GM21423 (cell line): ENCODE measurements around the gene OVOL3.
A peak's percentile ranks its signal among the peaks of the same experiment; 100 is the strongest.
"Not testable (repeated sequence)": the region's sequence is repeated elsewhere in the genome, so short reads cannot be mapped to it uniquely, and the experiment has no call there.

Experiments
- ATAC-seq: cut with Tn5 transposase; IDR thresholded peaks from one replicate; pipeline ENCODE4 v1.9.1; 2021; ENCODE audit warnings: mild to moderate bottlenecking, moderate library complexity; ENCODE audit not compliant: unreplicated experiment

The OVOL3 gene

DNA sequence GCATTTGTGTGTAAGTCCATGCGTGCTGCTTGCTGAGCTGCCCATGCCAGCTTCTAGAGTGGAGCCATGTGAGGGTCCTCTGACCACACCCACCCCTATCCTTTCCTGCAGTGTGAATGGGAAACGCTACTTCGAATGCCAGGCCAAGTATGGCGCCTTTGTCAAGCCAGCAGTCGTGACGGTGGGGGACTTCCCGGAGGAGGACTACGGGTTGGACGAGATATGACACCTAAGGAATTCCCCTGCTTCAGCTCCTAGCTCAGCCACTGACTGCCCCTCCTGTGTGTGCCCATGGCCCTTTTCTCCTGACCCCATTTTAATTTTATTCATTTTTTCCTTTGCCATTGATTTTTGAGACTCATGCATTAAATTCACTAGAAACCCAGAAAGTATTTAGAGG, 14.6 kb downstream of the OVOL3 start:
- ATAC-seq: no peak

GRCh38 chr19:36128392-36128736, 17.4 kb downstream of the OVOL3 start:
- ATAC-seq: no peak

GRCh38 chr19:36131221-36131620, 20.3 kb downstream of the OVOL3 start:
- not testable (repeated sequence) for ATAC-seq

- not testable (repeated sequence) for ATAC-seq
Measured at GRCh38 chr19:36134867-36135266, 23.9 kb downstream of the OVOL3 start.

DNA sequence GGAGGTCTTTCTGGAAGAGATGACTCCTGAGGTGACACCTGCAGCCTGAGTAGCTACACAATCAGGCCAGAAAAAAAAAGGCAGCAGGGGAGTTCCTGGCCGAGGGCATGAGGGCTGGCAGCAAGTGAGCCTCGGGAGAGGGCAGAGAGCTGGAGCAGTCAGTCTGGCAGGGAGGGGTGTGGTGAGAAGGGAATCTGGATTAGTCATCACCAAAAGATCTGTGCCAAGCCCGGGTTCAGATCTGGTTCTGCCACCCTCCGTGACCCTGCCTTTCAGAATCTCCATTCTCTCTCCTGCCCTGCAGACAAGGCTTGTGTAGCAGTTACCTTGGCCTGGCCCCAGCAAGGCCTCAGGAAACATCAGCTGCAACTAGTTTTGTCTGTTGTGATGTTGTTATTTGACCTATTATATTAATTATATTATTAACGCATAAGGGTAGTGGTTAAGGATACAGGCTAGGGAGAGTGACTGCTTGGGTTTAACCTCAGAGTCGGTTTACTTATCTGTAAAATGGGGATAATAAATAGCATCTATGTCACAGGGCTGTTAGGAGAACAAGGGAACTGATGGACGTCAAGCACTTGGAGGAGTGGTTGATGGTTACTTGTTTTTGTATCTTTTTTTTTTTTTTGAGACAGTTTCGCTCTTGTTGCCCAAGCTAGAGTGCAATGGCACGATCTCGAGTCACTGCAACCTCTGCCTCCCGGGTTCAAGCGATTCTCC, 26.2 kb downstream of the OVOL3 start:
- ATAC-seq: no peak

DNA sequence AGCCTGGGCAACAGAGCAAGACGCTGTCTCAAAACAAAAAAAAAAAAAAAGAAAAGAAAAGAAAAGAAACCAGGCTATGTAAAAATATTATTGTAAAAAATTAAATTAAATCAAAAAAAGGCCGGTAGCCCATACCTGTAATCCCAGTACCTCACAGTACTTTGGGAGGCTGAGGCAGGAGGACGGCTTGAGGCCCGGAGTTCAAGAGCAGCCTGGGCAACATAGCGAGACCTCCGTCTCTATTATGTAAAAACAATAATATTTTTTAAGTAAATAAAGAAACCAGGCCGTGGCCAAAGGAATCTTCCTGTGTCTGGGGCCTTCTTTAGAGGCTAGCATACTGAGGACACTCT, 28.2 kb downstream of the OVOL3 start:
- ATAC-seq: no peak

GRCh38 chr19:36139473-36140303, 28.7 kb downstream of the OVOL3 start, which contains the start of gene CAPNS1:
Gene CAPNS1 (plus strand): TSS chr19:36140066. CDS start chr19:36141012, 946 bp downstream.
- peak; percentile 80 for ATAC-seq

- peak; percentile 12 for ATAC-seq
Measured at GRCh38 chr19:36140304-36141038, 29.5 kb downstream of the OVOL3 start.

- ATAC-seq: peak; percentile 47
Measured at GRCh38 chr19:36141039-36141927, 30.3 kb downstream of the OVOL3 start.

DNA sequence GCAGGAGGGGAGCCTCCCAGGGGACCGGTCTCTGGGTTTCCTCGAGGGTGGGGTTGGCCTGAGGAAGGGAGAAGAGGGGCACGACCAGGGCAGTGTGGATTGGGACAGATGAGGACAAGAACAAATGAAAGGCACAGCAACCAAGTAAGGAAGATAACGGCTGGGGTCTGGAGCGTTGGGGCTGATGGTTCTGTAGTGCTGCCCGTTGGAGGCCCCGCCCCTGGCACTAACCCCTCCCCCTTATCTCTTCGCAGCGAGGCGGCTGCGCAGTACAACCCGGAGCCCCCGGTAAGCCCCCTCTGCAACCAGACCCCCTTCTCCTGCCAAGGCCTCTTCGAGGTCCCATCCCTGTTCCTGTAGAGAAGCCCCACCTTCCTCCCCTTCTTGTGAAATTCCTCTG, 31.1 kb downstream of the OVOL3 start:
- ATAC-seq: no peak

DNA sequence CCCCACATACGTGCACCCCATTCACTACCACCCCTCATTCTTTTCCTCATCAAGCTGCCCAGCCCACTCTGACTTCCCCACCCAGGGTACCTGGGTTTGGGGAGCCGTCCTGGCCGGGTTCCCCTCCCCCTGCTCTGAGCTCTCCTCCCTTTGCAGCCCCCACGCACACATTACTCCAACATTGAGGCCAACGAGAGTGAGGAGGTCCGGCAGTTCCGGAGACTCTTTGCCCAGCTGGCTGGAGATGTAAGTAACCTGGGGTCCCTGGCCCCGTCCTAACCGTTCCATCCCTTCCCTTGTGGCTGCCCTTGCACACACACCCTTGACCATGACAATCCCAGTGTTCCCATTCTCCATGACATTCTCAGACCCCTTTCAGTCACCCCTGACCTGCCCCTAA, 31.6 kb downstream of the OVOL3 start:
- no peak for ATAC-seq

DNA sequence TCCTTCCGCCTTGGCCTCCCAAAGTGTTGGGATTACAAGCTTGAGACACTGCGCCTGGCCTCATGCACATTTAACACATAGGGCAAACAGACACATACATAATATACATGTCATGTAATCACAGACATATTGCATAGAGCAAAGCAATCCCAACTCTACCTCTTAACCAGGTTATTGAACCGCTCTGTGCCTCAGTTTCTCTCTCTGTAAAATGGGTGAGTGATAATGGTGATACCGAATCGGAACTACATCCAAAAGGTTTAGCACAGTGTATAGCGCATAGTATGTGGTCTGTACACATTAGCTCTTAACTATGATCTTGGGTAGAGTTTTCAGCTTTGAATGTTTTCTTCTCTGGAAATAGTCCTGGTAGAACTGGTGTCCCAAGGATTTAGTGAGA, 33.7 kb downstream of the OVOL3 start:
- ATAC-seq: no peak

GRCh38 chr19:36149673-36150406, 38.9 kb downstream of the OVOL3 start:
- no peak for ATAC-seq

GRCh38 chr19:36150586-36150985, 39.6 kb downstream of the OVOL3 start:
- no peak for ATAC-seq

DNA sequence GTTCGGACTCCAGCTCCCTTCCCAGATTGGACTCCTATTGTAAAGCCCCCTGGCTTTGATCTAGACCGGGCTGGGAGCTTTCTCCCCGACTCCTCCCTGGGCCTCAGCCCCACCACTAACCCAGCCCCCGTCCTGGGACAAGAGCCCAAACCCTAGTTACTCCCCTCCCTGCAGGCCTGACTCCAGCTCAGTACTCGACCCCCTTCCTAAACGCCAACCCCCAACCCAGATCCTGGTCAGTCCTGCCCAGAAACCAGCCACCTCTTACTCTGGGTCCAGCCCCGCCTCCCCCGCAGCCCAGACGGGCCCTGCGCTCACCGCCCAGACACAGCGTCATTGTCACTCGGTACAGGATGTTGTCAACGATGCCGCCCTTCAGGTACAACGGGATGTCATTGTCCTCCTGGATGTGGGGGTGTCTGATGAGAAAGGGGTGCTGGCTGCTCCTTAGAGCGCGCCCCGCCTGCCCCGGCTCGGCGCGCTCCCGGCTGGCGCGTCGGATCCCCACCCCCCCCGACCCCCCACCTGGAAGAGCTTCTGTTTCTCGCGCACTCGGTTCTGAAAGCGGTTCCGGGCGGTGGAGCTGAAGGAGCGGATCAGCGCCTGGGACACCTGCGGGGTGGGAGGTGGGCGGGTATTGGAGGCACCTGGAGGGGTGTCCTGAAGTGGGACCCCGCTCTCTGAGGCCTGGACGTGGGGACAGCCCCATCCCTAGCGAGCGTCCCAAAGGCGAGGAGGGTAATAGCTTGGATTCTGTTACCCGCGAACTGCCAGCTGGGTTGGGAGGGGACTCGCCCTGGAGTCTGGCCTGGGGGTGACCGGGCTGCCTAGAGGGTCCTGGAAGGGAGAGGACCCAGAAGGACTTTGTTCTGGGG, 40.4 kb downstream of the OVOL3 start:
- no peak for ATAC-seq

DNA sequence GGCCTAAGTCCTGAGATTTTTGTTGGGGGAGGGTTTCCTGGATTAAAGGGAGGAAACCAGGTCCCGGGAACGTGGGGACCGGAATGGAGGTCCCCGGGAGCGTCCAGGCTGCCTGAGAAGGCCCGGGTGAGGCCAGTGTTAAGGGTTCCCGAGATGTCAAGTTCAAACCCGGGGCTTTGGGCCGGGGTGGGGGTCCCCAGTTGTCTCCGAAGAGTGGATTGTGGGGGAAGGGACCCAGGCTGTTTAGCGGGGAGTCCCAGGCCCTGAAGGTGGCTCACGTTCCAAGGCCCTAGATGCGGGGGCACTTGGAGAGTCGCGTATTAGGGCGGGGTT, 41.0 kb downstream of the OVOL3 start:
- ATAC-seq: no peak

- ATAC-seq: no peak
Measured at GRCh38 chr19:36152352-36153091, 41.6 kb downstream of the OVOL3 start, which contains the start of gene COX7A1. Gene COX7A1 (minus strand): TSS chr19:36152447. CDS start chr19:36152407, 40 bp downstream.

DNA sequence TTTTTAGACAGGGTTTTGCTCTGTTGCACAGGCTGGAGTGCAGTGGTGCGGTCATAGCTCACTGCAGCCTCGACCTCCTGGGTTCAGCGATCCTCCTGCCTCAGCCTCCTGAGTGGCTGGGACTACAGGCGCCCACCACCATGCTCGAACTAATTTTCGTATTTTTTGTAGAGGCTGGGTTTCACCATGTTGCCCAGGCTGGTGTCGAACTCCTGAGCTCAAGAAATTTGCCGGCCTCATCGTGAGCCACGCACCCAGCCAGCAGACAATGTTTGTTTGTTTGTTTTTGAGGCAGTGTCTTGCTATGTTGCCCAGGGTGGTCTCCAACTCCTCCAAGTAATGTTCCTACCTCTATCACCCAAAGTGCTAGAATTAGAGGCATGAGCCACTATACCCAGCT, 42.2 kb downstream of the OVOL3 start:
- no peak for ATAC-seq
